AG20443 (cell line): Measurements from ENCODE around the gene NCAN.
"Not testable (repeated sequence)": the region's sequence is repeated elsewhere in the genome, so short reads cannot be mapped to it uniquely, and the experiment has no call there.

Source experiments
- DNase-seq: peaks from one replicate; pipeline ENCODE4 v3.0.0; 2012; ENCODE audit warnings: low spot score, mixed read lengths

Gene NCAN

GRCh38 chr19:19211499-19212420, at the start of gene NCAN:
Gene NCAN (plus strand): TSS chr19:19211958. CDS start chr19:19216954, 4,996 bp downstream.
- no peak for DNase-seq

DNA sequence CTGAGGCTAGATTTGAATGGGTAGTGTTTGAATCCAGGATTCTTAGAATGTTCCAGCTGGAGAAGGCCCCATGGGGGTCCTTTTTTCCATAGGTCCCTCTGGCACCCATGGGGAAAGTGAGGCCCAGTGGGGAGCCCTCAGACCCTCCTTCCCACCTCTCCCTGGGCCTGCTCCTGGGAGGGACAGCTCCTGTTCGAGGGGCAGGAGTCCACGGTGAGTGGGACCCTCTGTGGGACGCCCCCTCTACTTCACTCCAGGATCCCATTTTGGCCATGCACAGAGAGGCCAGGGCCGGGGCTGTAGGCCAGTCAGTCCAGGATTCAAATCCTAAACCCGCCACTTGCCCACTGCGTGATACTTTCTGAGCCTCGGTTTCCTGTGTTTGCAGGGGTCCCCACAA, 49.3 kb upstream of the NCAN start:
- no peak for DNase-seq

DNA sequence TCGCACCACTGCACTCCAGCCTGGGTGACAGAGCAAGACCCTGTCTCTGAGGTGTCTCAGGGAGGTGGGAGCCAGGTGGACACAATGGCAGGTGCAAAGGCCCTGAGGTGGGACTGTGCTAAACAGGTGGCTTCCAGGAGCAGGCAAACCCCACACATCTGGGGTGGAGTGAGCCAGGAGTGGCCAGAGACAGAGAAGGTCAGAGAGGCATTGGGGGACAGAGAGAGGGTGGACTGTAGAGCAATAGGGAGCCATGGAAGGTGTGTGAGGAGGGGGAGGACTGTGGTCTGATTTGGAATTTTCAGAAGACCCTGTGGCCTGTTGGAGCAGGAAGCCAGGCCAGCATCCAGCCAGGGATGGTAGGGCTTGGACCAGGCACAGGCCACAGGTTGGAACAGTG, 46.4 kb upstream of the NCAN start:
- DNase-seq: no peak

GRCh38 chr19:19167612-19168011, 44.1 kb upstream of the NCAN start:
- no peak for DNase-seq

- DNase-seq: no peak
Observed at GRCh38 chr19:19169236-19170052, 42.3 kb upstream of the NCAN start.

DNA sequence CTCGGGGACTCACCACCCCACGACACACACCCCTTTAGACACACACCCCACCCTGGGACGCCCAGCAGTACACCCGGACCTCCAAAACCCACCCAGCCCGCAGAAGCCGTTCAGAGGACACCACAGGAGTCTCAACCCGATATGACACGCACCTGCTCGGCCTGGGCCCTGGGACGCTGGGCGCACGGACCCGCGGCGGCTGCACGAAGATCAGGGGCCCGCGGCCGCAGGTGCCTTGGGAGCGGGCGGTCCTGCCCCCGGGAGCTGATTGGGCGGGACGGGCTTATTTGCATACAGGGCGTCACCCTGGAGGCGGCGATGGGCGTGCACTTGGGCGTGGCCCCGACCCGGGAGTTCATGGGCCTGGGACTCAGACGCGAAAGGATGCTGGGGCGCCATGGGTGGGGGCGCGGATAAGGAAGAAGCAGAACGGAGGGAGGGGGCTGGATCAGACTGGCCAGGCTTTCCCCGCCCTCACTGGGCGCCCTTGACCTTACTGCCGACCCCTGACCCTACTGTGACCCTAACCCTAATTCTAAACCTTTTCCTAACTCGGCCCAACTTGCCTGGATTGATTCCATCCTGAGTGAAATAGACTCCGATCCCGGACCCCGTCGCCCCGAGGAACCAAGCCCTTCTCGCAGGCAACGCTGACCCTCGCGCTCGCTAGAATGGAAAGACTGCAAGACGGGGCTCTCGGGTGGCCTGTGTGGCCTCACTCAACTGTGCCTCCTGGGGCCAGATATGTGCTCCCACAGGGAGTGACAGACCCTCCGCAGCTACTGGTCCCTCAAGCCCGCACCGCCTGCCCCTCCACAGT, 41.5 kb upstream of the NCAN start, which contains the start of gene MEF2B:
Gene MEF2B (minus strand): TSS at position 211 of the 820 bp plus-strand sequence. CDS start 19,528 bp downstream, outside the sequence.
- peak; percentile 95 for DNase-seq

DNA sequence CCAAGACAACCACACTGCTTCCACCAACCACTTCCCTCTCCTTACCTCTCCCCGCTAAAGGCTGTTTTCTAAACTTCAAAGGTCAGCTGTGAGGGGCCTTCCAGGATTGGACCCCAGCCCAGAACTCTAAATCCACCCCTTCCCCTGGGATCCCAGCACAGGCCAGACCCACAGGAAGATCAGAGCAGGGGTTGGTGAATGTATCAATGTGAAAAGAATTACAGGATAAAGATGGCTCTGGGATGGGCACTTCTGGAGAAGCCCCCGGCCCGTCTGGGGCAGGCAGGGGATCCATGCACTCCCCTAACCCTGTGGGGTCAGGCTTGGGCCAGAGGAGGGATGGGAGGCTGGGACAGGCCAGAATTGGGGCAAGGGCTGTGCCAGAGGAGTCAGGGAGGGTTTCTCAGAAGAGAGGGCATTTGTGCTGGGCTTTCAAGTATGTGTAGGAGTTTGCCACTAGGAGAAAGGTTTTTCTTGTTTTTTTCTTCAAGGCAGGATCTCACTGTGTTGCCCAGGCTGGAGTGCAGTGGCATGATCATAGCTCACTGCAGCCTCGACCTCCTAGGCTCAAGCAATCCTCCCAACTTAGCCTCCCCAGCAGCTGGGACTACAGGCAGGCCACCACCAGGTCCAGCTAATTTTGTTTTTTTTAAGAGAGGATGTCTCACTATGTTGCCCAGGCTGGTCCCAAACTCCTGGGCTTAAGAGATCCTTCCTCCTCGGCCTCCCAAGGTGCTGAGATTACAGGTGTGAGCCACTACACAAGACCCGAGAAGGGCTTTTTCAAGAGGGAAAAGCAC, 40.7 kb upstream of the NCAN start:
- DNase-seq: no peak

DNA sequence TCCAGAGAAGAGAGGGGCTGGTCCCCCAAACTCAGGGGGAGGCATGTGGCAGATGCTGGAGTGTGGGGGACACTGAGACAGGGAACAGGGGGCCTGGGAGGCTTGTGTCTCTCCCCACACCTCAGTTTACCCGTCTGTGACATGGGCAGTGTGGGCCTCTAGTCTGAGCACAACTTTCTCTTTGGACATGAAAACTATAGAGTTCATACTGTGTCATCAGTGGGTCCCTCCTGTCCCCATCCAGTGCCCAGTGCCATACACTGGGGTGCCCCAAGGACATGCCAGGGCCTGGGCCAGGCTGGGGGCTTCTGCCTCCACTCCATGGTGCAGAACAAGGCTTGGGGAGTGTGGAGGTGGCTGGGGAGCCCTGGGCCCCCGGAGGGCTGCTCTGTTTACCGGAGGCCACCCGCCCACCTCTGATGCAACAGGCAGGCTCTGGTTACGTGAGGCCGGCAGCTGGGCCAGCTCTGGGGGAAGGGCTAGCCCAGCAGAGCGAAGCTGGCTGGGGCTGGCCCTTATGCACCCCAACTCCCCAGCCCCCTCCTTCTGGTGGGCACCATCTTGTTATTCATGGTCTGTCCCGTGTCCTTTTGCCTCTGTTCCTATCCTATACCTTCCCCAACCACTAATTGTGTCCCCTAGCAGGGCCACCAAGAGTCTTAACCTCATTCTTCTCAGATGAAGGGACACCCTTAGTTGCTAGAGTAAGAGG, 39.8 kb upstream of the NCAN start:
- DNase-seq: no peak

- not testable (repeated sequence) for DNase-seq
Observed at GRCh38 chr19:19173243-19173642, 38.5 kb upstream of the NCAN start.

DNA sequence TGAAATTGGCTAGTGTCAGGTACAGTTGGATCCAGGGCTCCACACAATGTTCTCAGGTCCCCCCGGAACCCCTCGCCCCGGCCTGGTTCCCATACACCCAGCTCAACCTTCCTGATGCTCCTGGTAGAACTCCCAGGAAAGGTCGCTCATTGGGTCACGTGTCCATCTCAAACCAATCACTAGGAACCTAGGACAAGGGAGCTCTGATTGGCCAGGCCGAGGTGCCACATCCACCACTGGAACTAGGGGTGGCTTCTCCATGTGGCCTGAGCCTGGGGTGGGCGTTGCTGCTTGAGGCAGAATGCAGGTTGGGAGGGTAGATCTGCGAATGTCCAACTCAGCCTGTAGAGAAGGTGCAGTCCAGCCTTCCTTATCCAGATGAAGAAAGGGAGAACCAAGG, 34.8 kb upstream of the NCAN start:
- DNase-seq: no peak

GRCh38 chr19:19179548-19180441, 32.0 kb upstream of the NCAN start:
- DNase-seq: no peak

DNA sequence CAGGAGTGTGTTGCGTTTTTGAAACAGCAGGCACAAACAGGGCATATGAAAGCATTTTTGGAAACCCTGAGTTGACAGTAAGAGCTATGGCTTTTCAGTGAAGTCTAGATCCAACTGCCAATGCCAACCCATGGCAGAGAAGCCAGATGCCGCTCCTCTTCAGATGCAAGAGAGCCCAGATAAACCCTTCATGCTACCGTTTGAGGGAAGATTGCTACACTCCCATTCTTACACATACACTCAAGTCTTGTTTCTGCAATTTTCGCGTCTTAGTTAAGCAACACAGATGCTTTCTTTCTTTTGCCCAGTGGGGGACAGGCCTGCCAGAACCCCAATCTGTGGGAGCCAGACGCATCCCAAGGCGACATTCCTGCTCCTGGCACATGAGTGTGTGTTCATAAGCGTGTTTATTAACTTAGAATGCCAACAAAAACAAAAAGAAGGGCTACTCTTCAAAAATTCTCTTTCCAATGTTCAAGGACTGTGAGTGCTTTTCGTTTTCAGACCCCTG, 30.2 kb upstream of the NCAN start:
- no peak for DNase-seq

GRCh38 chr19:19185853-19186740, 25.7 kb upstream of the NCAN start:
- DNase-seq: peak; percentile 58

DNA sequence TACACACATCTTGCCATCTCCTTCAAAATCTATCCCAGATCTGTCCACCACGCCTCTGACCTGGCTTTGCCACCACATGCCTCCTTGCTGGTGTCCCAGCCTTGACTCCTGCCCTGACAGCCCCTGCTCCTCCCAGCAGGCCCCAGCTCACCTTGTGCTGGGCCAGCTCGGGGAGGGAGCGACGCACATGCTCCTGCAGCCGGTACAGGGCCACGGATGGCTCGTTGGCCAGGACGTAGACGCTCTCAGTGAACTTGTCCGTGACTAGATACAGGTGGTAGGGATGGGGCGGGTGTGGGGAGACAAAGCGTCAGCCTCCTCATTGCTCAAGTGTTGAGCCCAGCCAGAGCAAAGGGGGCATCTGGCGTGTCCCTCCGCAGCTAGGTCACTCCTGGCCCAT, 25.0 kb upstream of the NCAN start:
- no peak for DNase-seq

GRCh38 chr19:19191768-19192077, 20.0 kb upstream of the NCAN start:
- DNase-seq: no peak

GRCh38 chr19:19192078-19192882, 19.5 kb upstream of the NCAN start, which contains the start of the genes BORCS8 and RFXANK:
Gene BORCS8 (minus strand): TSS chr19:19192152. CDS start chr19:19192117, 35 bp downstream.
Gene RFXANK (plus strand): TSS chr19:19192258. CDS start chr19:19193947, 1,689 bp downstream.
- DNase-seq: peak; percentile 99

DNA sequence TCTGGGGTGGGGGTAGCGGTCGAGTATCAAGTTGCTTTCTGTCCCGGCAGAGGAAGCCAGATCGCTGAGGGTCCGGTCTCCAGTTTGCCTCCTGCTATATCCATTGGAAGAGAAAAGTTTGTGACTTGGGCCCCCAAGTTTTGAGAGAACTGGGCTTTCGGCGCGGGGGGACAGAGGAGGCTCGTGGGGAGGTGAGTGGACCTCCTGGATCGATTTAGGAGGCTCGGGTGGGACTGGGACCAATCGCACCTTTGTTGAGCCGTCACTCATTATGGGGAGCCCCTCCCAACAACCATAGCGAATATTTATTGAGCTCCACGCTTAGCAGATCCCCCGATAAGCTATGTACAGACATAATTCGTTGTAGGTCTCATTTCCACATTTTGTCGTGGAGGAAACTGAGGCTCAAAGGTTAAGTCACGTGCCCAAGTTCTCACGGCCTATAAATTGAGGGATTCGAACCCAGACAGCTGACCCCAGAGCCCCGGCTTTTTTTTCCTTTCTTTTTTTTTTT, 18.8 kb upstream of the NCAN start:
- no peak for DNase-seq
